Breast epithelium (tissue), 4 donors: ENCODE measurements around the gene METTL4. TPM values are rescaled to one million over a fixed set of nuclear protein-coding genes. Genes with fewer than 3 reads are reported as not detected.

ENCODE experiments used
- DNase-seq, 2 donors: peaks; one replicate each; pipeline ENCODE4 v3.0.0-alpha.2; 2019; ENCODE audit warnings: low spot score in 2 of 2
- H3K27ac ChIP-seq, 2 donors: fragments of 200-600 bp; sonication (generic) in 1 of 2; one replicate each; pipeline ENCODE4 v1.5.1; 2016 to 2019; ENCODE audit warnings: mild to moderate bottlenecking in 1 of 2
- H3K27me3 ChIP-seq, 2 donors: fragments of 200-600 bp; sonication (generic) in 1 of 2; one replicate each; pipeline versions ENCODE4 v1.5.1 to v1.6.0; 2017 to 2019; ENCODE audit warnings: control low read depth in 1 of 2, mild to moderate bottlenecking in 1 of 2
- H3K36me3 ChIP-seq: fragments of 200-600 bp; one replicate; pipeline ENCODE4 v1.5.1; 2019
- H3K4me1 ChIP-seq, 2 donors: fragments of 200-600 bp; sonication (generic); one replicate each; pipeline ENCODE4 v1.5.1; 2016 to 2019; ENCODE audit warnings: control low read depth in 1 of 2
- H3K4me3 ChIP-seq, 3 donors: fragments of 200-600 bp; sonication (generic); 1 replicate in 2 of 3; 2 replicates in 1 of 3; pipeline ENCODE4 v1.5.1; 2016 to 2019; ENCODE audit warnings: mild to moderate bottlenecking in 3 of 3, moderate library complexity in 2 of 3
- H3K9me3 ChIP-seq, 2 donors: fragments of 200-600 bp; sonication (generic) in 1 of 2; one replicate each; pipeline ENCODE4 v1.5.1; 2016 to 2019; ENCODE audit warnings: control low read depth in 1 of 2
- POLR2A ChIP-seq: fragments of 450-650 bp; IDR thresholded peaks from one replicate; pipeline ENCODE4 v1.6.1; 2016; ENCODE audit warnings: antibody characterized with exemption, mild to moderate bottlenecking, moderate library complexity
- POLR2AphosphoS5 ChIP-seq, 3 donors: sonication (generic); formaldehyde crosslinking; IDR thresholded peaks; one replicate each; pipeline ENCODE4 v1.6.1; 2017; ENCODE audit warnings: antibody characterized with exemption in 3 of 3
- intact Hi-C: fragments of 100-400 bp; cut with DNase I; formaldehyde crosslinking; loops from one replicate; pipeline ENCODE4 v1.15.1; 2023; ENCODE audit warnings: low total_unique reads
- total RNA-seq, 3 donors: library from RNA; depleted of rRNA; stranded (reverse); fragments of >200 nt; gene quantifications; one replicate each; pipeline ENCODE4 v1.1.0, GENCODE V29; 2016
- TF ChIP-seq, protein P1 (sequence below), 3 donors: fragments of 450-650 bp; IDR thresholded peaks; one replicate each; pipeline ENCODE4 v1.5.1; 2016 to 2017; ENCODE audit warnings: antibody characterized with exemption in 3 of 3, mild to moderate bottlenecking in 3 of 3, moderate library complexity in 3 of 3

METTL4 gene
- total RNA-seq, 3 donors from 2014 or later, result 4.0 to 11.3 (median 7.2) TPM

DNA sequence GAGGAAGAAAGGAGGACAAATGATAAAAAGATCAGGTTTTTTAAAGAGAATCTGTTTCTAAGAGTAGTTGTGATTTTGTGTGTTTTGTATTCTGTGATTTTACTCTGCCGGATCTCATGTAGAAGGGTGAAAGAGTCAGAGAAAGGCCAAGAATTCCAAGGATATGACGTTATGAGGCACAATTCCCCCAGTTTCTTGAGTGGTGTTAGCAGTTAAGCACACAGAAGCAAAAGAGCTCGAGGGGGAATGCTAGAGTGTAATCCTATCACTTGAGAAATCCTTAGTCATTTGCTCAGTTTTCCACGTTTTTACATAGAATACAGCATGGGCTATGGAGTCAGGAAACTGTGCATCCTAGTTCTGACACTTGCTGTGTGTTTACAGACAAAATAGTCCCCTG is 34.8 kb downstream of the METTL4 start:
- intact Hi-C loops, result no loop called here
- TF ChIP-seq, protein P1, sequence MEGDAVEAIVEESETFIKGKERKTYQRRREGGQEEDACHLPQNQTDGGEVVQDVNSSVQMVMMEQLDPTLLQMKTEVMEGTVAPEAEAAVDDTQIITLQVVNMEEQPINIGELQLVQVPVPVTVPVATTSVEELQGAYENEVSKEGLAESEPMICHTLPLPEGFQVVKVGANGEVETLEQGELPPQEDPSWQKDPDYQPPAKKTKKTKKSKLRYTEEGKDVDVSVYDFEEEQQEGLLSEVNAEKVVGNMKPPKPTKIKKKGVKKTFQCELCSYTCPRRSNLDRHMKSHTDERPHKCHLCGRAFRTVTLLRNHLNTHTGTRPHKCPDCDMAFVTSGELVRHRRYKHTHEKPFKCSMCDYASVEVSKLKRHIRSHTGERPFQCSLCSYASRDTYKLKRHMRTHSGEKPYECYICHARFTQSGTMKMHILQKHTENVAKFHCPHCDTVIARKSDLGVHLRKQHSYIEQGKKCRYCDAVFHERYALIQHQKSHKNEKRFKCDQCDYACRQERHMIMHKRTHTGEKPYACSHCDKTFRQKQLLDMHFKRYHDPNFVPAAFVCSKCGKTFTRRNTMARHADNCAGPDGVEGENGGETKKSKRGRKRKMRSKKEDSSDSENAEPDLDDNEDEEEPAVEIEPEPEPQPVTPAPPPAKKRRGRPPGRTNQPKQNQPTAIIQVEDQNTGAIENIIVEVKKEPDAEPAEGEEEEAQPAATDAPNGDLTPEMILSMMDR (IDR thresholded peaks at IDR 0.05), result no peak
- TF ChIP-seq POLR2AphosphoS5 (IDR thresholded peaks at IDR 0.05) (no peak), POLR2A (no peak)
- Histone ChIP-seq H3K27me3 (no peaks in the 10 kb centered on the region), H3K4me3 (no peak overlapping the region), H3K4me1 (no peaks in the 10 kb centered on the region), H3K36me3 (peaks cover 6% of the 10 kb centered on the region), H3K27ac (no peak overlapping the region), H3K9me3 (no peaks in the 10 kb centered on the region)
- no peak for DNase-seq

DNA sequence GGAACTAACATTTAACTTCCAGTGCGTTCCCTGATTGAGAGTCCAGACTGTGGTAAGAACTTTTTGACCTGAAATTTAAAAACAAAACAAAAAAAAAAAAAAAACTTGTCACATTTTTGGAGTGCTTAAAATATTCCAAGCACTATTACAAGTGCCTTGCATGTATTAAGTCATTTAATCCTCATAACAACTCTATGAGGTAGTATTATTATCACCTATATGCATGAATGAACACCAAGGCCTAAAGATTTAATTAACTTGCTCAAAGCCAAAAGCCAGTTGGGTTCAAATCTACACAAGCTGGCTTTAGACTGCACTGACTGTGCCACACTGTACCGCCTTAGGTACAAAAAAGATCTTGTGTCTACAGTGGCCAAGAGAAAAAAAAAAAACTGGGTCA is 35.2 kb downstream of the METTL4 start:
- no peaks in the 10 kb centered on the region for H3K9me3 ChIP-seq
- intact Hi-C loops, result no loop called here
- H3K27me3 ChIP-seq, result no peaks in the 10 kb centered on the region
- no peak overlapping the region for H3K4me3 ChIP-seq
- no peaks in the 10 kb centered on the region for H3K4me1 ChIP-seq
- peaks cover 6% of the 10 kb centered on the region for H3K36me3 ChIP-seq
- no peak overlapping the region for H3K27ac ChIP-seq
- no peak for TF ChIP-seq POLR2AphosphoS5 (IDR thresholded peaks at IDR 0.05)
- TF ChIP-seq, protein P1 (IDR thresholded peaks at IDR 0.05), result no peak
- no peak for TF ChIP-seq POLR2A
- DNase-seq, result no peak

DNA sequence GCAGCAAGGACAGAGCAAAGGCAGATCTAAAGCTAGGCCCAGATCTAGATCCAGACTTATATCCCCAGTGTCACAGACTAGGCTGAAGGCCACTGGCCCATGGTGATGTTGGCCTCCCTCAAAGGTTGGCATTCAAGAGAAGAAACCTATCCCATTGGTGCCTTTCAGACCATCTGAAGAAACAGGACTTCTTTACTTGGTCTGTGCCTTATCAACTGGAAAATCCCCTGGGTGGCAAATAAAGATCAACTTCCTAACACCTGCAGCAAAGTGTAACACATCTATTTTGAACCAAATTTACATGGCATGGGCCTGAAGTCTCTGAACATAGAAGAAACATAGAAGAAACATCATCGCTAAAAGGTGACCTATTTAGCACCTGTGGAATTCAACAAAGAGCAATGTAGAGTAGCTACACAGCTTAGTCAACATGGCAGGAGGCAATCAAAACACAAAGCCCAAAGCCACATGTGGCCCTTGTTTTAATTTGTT is 35.8 kb downstream of the METTL4 start:
- Histone ChIP-seq H3K27ac (no peak overlapping the region), H3K36me3 (peaks cover 5% of the 10 kb centered on the region), H3K27me3 (no peaks in the 10 kb centered on the region), H3K9me3 (no peaks in the 10 kb centered on the region), H3K4me1 (no peaks in the 10 kb centered on the region), H3K4me3 (no peak overlapping the region)
- TF ChIP-seq, protein P1 (IDR thresholded peaks at IDR 0.05), result no peak
- DNase-seq, result no peak
- intact Hi-C loops, result no loop called here

DNA sequence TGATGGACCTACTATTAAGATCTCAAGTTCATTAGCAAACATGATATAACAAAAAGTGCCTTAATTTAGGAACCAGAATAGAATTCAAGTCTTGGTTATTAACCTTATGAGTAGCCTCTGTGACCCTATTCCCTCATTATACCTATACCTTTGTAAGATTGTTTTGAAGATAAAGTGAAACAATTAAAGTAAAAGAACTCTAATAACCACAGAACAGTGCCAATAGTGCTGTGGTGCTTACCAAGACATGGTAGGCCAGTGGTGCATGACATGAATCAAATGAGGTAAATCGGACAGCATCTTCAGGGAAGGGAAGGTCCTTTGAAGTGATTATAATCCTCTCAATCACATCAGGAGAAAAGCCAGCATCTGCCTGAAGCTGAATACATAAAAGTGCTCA is 36.4 kb downstream of the METTL4 start:
- no peaks in the 10 kb centered on the region for H3K4me1 ChIP-seq
- H3K36me3 ChIP-seq, result no peaks in the 10 kb centered on the region
- DNase-seq, result no peak
- no peak overlapping the region for H3K27ac ChIP-seq
- no peak for TF ChIP-seq POLR2A
- intact Hi-C loops, result no loop called here
- no peak overlapping the region for H3K4me3 ChIP-seq
- H3K27me3 ChIP-seq, result no peaks in the 10 kb centered on the region
- no peaks in the 10 kb centered on the region for H3K9me3 ChIP-seq

DNA sequence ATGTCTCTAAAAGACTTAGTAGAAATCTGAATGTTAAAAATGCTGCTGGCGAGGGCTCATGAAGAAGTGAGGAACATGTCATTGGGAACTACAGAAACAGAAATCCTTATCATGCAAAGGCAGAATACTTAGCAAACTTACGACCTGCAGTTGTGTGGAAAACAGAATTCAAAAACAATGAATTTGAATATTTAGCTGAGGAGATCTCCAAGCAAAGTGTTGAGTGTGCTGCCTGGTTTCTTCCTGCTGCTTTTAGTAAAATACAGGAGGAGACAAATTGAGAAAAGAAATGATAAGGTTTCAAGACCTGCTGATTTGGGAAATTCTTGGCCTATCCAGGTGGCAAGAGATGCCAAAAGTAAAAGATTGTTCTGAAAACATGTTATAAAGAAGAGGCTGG is 38.5 kb downstream of the METTL4 start:
- Histone ChIP-seq H3K9me3 (no peaks in the 10 kb centered on the region), H3K27me3 (no peaks in the 10 kb centered on the region), H3K27ac (no peak overlapping the region), H3K4me3 (no peak overlapping the region), H3K4me1 (no peaks in the 10 kb centered on the region), H3K36me3 (no peaks in the 10 kb centered on the region)
- intact Hi-C loops, result no loop called here
- TF ChIP-seq, protein P1 (IDR thresholded peaks at IDR 0.05), result no peak
- TF ChIP-seq POLR2A, result no peak
- TF ChIP-seq POLR2AphosphoS5 (IDR thresholded peaks at IDR 0.05), result no peak
- DNase-seq, result no peak

DNA sequence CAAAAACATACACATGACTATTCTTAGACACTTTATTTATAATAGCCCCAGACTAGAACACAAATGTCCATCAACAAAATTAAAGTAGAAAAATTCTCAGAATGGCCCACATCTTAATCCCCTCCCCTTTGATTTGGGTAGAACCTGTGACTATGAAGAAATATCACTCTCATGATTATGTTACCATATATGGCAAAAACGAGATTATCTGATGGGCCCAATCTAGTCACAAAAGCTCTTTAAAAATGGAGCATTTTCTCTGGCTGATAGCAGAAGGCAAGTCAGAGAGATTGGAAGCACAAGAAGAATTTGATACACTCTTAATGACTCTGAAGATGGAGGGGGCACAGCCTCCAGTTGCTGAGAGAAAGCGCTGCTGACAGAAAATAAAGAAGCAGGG is 39.6 kb downstream of the METTL4 start:
- Histone ChIP-seq H3K36me3 (no peaks in the 10 kb centered on the region), H3K27ac (no peak overlapping the region), H3K27me3 (no peaks in the 10 kb centered on the region), H3K4me1 (no peaks in the 10 kb centered on the region), H3K4me3 (no peak overlapping the region), H3K9me3 (no peaks in the 10 kb centered on the region)
- no peak for TF ChIP-seq POLR2AphosphoS5 (IDR thresholded peaks at IDR 0.05)
- TF ChIP-seq, protein P1 (IDR thresholded peaks at IDR 0.05), result no peak
- DNase-seq, result no peak
- intact Hi-C loops, result no loop called here
